NCI-H2196 treated with DMSO at 0.1 percent for 48 hours (cell line): ENCODE data around the gene ZNF175.

ENCODE experiments used
- DNase-seq: peaks from one replicate; lab custom pipeline; 2025; ENCODE audit not compliant: unreplicated experiment; lab: John Stamatoyannopoulos, UW

Gene ZNF175

GRCh38 chr19:51570962-51571575, at the start of gene ZNF175:
TSS of gene ZNF175 (plus strand) at chr19:51571283. CDS start at chr19:51573330, 2,047 bp downstream.
- peak; percentile 92 for DNase-seq

GRCh38 chr19:51521357-51521756, 49.7 kb upstream of the ZNF175 start:
- no peak for DNase-seq

GRCh38 chr19:51521781-51522180, 49.3 kb upstream of the ZNF175 start:
- DNase-seq, result no peak

- no peak for DNase-seq
Observed at GRCh38 chr19:51524666-51525264, 46.3 kb upstream of the ZNF175 start.

- no peak for DNase-seq
Observed at GRCh38 chr19:51525651-51526050, 45.4 kb upstream of the ZNF175 start.

GRCh38 chr19:51529301-51529700, 41.8 kb upstream of the ZNF175 start:
- DNase-seq, result no peak

GRCh38 chr19:51530616-51531015, 40.5 kb upstream of the ZNF175 start:
- DNase-seq, result no peak

- DNase-seq, result no peak
Observed at GRCh38 chr19:51531349-51532315, 39.5 kb upstream of the ZNF175 start, which contains the start of gene SIGLEC6. TSS of gene SIGLEC6 (minus strand) at chr19:51531670. CDS start at chr19:51531648, 22 bp downstream.

GRCh38 chr19:51535535-51535934, 35.5 kb upstream of the ZNF175 start:
- DNase-seq, result no peak

GRCh38 chr19:51539821-51540366, 31.2 kb upstream of the ZNF175 start:
- DNase-seq, result no peak

GRCh38 chr19:51541458-51542357, 29.4 kb upstream of the ZNF175 start:
- no peak for DNase-seq

GRCh38 chr19:51542699-51543098, 28.4 kb upstream of the ZNF175 start:
- no peak for DNase-seq

- DNase-seq, result no peak
Observed at GRCh38 chr19:51544038-51544437, 27.0 kb upstream of the ZNF175 start.

GRCh38 chr19:51546107-51546649, 24.9 kb upstream of the ZNF175 start:
- DNase-seq, result no peak

- DNase-seq, result no peak
Observed at GRCh38 chr19:51546650-51547396, 24.3 kb upstream of the ZNF175 start.

GRCh38 chr19:51547397-51548212, 23.5 kb upstream of the ZNF175 start:
- DNase-seq, result no peak

GRCh38 chr19:51548213-51548651, 22.9 kb upstream of the ZNF175 start:
- DNase-seq, result no peak

- DNase-seq, result no peak
Observed at GRCh38 chr19:51548891-51549305, 22.2 kb upstream of the ZNF175 start.
